GM21619 (cell line): Measurements from ENCODE around the gene ZNF337.
A peak's percentile ranks its signal among the peaks of the same experiment; 100 is the strongest.
"Not testable (repeated sequence)": the region's sequence is repeated elsewhere in the genome, so short reads cannot be mapped to it uniquely, and the experiment has no call there.

Experiments used
- ATAC-seq: cut with Tn5 transposase; IDR thresholded peaks from one replicate; pipeline ENCODE4 v1.9.1; 2021; ENCODE audit not compliant: unreplicated experiment

Gene ZNF337

DNA sequence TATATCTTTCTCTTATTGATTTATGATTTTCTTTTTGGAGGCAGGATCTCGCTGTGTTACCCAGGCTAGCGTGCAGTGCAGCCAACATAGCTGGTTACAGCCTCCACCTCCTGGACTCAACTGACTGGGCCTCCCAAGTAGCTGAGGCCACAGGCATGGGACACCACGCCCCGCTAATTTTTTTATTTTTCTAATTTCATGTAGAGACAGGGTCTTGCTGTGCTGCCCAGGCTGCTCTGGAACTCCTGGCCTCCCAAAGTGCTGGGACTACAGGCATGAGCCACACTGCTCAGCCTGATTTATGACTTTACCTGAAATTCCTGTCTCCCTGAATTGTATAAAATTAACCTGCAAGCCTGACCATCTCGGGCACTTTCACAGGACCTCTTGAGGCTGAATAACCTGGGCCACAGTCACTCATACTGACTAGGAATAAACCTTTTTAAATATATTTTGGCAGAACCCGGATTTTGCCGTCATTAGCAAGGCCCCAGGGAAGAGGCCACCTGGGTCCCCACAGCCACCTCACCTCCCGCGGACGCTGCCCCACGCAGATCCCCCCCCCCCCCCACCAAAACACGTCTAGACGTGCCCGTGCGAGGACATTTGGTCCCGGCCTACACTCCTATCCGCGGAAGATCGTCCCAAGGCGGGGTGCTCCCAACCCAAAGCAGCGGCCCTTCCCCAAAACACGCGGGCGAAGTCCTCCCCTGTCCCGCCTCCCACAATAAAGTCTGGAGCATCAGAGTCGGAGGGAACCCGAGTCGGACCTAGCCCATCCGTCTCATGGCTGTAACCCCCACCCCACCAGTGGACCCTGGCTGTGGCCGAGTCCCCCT lies 902 bp downstream of the ZNF337 start:
- no peak for ATAC-seq

GRCh38 chr20:25692499-25692898 lies 4.2 kb downstream of the ZNF337 start:
- ATAC-seq: peak; percentile 30

DNA sequence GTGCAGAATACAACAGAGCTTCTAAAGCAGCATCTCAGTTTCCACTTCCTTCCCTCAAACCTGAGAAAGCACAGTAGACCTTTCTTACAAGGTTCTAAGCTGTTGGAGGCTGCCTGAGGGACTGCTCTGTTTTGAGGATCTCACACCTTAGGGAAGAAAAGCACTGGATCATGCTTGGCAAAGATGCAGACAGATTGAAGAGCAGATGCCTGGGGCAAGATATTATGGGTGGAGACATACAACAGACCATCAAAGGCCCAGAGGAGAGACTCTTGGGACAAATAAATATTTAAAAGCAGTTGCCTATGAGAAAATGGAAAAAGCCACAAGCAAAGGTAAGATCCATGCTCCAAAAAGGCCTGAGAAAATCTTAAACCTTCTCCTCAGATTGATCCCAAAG lies 6.2 kb downstream of the ZNF337 start:
- no peak for ATAC-seq

- ATAC-seq: peak; percentile 27
Measured at GRCh38 chr20:25686081-25687067, 10.3 kb downstream of the ZNF337 start.

GRCh38 chr20:25685276-25686080 lies 11.2 kb downstream of the ZNF337 start:
- ATAC-seq: peak; percentile 91

GRCh38 chr20:25683826-25684225 lies 12.8 kb downstream of the ZNF337 start:
- ATAC-seq: not testable (repeated sequence)

- ATAC-seq: no peak
Measured at GRCh38 chr20:25683050-25683449, 13.6 kb downstream of the ZNF337 start.

DNA sequence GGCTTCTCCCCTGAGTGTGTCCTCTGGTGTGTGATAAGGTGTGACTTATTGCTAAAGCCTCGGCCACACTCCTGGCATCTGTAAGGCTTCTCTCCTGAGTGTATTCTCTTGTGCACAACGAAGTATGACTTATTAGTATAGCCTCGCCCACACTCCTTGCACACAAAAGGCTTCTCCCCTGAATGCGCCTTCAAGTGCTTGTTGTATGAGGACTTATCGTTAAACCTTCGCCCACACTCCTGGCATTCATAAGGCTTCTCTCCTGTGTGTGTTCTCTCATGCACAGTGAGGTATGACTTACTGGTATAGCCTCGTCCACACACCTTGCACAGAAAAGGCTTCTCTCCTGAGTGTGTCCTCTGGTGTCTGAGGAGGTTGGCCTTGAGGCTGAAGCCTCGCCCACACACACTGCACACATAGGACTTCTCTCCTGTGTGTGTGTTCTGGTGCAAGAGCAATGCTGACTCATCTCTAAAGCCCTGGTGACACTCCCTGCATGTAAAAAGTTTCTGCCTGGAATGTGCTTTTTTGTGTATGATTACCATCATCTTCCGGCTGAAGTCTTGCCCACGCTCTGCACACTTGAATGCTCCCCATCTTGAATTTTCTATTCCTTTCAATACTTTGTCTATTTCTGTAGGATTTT lies 20.4 kb downstream of the ZNF337 start:
- no peak for ATAC-seq

DNA sequence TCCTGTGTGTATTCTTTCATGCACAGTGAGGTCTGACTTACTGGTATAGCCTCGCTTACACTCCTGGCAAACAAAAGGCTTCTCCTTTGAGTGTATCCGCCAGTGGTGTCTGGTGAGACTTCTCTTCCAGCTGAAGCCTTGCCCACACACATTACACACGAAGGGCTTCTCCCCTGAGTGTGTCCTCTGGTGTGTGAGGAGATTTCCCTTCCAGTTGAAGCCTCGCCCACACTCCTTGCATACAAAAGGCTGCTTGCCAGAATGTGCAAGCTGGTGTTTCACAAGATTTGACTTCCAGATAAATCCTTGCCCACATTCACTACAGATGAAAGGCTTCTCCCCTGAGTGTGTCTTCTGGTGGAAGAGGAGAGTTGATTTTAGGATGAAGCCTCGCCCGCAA lies 21.5 kb downstream of the ZNF337 start:
- no peak for ATAC-seq

- no peak for ATAC-seq
Measured at GRCh38 chr20:25672659-25673235, 23.9 kb downstream of the ZNF337 start.

DNA sequence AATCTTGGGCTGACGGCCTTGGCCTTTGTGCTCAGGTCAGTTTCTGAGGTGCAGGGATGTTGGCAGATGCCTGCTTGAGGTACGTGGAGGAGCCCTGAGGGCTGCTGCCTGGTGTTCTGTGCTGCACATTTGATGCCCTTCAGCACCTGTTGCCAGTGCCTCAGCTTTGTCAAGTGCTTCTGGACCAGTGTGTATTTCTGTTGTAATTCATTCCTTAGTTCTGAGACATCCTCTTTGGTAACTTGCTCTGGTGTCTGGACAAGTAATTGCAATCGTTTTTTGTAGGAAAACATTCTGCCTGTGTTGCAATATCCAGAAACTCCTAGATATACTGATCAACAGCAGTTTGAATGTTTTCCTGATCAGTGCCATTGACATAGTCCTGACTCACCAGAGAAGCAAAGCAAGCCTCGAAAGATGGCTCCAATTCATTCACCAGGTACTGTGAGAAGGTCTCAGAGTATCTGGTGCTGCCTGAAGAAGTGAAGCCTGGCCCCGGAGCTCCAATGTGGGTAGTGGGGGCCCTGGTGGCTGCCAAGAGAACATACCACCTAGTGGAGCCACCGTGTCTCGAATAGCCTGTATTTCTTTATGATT lies 26.7 kb downstream of the ZNF337 start:
- ATAC-seq: no peak

DNA sequence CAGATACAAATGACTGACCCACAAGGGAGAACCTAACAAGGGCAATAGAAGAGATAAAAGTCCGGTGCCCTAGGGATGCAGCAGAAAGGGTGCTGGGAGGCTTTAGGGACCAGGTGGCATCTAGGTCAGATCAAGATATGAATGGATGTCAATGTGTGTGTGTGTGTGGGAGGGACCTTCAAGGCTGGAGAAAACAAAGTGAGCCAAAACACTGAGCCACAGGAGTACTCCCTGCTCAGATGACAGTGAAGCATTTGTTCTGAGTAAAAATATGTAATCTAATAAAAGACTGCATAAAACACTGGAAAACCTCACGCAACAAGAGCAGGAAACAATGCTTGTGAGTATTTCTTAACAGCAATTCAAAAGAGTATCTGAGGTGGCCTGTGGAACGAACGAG lies 28.2 kb downstream of the ZNF337 start:
- no peak for ATAC-seq

DNA sequence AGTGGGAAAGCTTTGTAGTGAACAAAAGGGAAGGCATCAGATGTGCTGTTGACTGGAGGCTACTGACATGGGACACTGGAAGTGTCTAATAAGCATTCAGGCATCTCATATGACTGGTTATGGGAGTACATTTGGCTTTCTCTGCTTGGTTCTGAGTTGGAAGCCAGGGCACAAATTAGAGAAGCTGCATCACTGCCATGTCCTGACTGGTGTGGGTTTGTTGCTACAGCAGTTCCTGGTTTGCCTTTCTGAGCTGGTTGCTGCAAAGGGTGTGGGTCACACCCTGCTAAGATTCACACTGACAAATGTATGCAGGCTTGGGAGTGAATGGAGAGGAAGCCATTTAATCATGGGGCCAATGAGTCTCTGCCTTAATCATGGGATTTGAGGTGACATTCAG lies 36.7 kb downstream of the ZNF337 start:
- no peak for ATAC-seq

- no peak for ATAC-seq
Measured at GRCh38 chr20:25654487-25654886, 42.2 kb downstream of the ZNF337 start.

DNA sequence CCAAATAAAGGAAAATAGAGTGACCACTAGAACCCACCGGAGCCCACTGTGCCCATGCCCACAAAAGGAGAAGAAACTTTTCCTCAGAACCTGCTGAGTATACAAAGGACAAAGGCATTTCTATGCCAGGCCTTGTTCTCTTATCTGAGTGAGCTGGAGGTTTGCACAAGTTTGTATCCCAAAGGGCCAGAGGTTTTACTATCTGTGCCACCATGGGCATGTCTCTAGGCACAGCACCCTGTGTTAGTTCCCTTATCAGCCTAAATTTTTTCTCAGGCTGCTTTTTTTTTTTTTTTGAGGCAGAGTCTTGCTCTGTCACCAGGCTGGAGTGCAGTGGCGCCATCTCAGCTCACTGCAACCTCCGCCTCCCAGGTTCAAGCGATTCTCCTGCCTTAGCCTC lies 43.8 kb downstream of the ZNF337 start:
- ATAC-seq: not testable (repeated sequence)

GRCh38 chr20:25644814-25645213 lies 51.8 kb downstream of the ZNF337 start:
- no peak for ATAC-seq

DNA sequence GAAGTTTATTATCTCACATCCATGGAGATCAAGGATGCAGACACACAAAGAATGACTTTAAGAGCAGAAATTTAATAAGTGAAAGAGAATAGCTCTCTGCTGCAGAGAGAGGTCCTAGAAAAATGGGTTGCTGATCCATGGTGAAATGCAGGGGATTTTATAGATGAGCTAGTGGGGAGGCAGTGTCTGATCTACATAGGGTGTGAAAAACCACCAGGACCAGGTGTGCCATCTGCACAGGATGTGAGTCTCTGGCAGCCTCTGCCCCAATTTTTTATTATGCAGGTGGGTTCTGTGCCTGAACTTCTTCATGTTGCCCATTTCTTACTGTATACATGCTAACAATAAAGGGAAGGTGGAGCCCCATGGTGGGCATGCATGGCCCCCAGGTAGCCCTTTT lies 52.9 kb downstream of the ZNF337 start:
- ATAC-seq: no peak

GRCh38 chr20:25637247-25637646 lies 59.4 kb downstream of the ZNF337 start:
- ATAC-seq: no peak

DNA sequence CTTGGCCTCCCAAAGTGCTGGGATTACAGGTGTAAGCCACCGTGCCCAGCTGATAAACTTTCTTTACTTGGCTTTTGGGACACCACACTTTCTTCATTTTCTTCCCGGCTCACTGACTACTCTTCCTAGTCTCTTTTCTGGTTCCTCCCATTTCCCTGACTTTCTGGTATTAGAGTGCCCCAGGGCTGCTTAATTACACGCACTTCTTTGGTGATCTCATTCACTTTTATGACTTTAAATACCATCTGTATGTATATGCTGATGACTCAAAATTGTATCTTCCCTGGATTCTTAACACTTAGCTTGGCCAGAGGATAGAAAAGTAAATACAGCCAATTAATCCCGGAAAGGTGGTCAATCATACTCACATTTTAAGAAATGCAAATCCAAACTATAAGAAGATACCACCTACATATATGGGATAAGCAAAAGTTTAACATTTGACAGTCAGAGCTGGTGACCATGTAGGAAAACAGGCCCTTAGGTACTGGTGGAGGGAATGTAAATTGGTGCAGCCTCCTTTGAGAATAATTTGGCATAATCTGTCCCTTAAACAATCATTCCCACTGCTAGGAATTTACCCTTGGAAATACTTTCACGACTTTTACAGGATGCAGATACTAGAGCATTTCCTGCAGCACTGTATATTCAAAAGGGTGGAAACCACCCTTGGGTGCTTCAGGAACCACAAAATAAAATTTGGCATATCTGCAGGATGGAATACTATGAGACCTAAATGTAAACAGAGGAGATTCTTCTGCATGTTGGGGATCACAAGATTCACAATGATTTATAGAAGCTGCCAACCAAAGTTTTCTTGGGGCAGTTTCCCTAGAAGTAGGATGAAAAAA lies 63.5 kb downstream of the ZNF337 start:
- ATAC-seq: no peak
